Spinal cord (tissue), 10 donors: ENCODE results near the gene COA1. TPM values are rescaled to one million over a fixed set of nuclear protein-coding genes. Genes with fewer than 3 reads are reported as not detected.

Source experiments
- DNase-seq, 6 donors: peaks; one replicate each; pipeline versions ENCODE4 v3.0.0 to v3.0.0-alpha.2; 2013 to 2015; ENCODE audit warnings: low spot score in 6 of 6, low read depth in 4 of 6
- H3K27ac ChIP-seq: one replicate; pipeline ENCODE4 v1.5.1; 2013; ENCODE audit warnings: low read depth, low read length, control low read depth
- H3K27me3 ChIP-seq: one replicate; pipeline ENCODE4 v1.6.1; 2013; ENCODE audit warnings: low read length; ENCODE audit not compliant: control insufficient read depth, insufficient read depth
- H3K36me3 ChIP-seq: one replicate; pipeline ENCODE4 v1.6.1; 2013; ENCODE audit warnings: low read length; ENCODE audit not compliant: control insufficient read depth, insufficient read depth
- H3K4me1 ChIP-seq: one replicate; pipeline ENCODE4 v1.6.1; 2013; ENCODE audit warnings: low read length; ENCODE audit not compliant: control insufficient read depth, insufficient read depth
- H3K4me3 ChIP-seq: one replicate; pipeline ENCODE4 v1.5.1; 2013; ENCODE audit warnings: low read depth, low read length, control low read depth
- H3K9me3 ChIP-seq: one replicate; pipeline ENCODE4 v1.6.1; 2013; ENCODE audit warnings: low read length; ENCODE audit not compliant: control insufficient read depth, insufficient read depth
- WGBS: methylation state at CpG from one replicate; pipeline ENCODE4 v1.1.5; 2013; ENCODE audit warnings: missing lambda C conversion rate; ENCODE audit not compliant: insufficient coverage; 5-methylcytosine and 5-hydroxymethylcytosine counted together
- polyA plus RNA-seq, 2 donors: library from polyadenylated mRNA; unstranded; fragments of 120-200 nt; gene quantifications; one replicate each; pipeline ENCODE4 v1.2.1, GENCODE V29; 2013; ENCODE audit not compliant: insufficient read length in 2 of 2
- total RNA-seq, 2 donors: library from RNA; depleted of rRNA in 1 of 2; stranded (reverse); fragments of 120-200 nt in 1 of 2; fragments of >200 nt in 1 of 2; gene quantifications; one replicate each; pipeline versions ENCODE4 v1.2.3 to v1.2.4, GENCODE V29; 2013 to 2014
- donor health status: healthy.

COA1 gene
- total and polyA plus RNA-seq, 4 donors: 51.2 to 72.8 (median 59.1) TPM

- H3K9me3 ChIP-seq: no peaks in the 10 kb centered on the region
- no peak for DNase-seq
- peaks cover 9% of the 10 kb centered on the region for H3K36me3 ChIP-seq
- no peaks in the 10 kb centered on the region for H3K4me1 ChIP-seq
- no peak overlapping the region for H3K4me3 ChIP-seq
- no peak overlapping the region for H3K27ac ChIP-seq
- no peaks in the 10 kb centered on the region for H3K27me3 ChIP-seq
- WGBS: 87% methylated on average over 6 of the region's 9 CpGs
Measured at GRCh38 chr7:43768201-43768886, 39.0 kb upstream of the COA1 start.

- no peak for DNase-seq
Measured at GRCh38 chr7:43767311-43767710, 38.0 kb upstream of the COA1 start.

GRCh38 chr7:43766564-43766963 is 37.2 kb upstream of the COA1 start:
- 63% methylated on average over 6 of the region's 8 CpGs for WGBS

More at GRCh38 chr7:43767311-43767710, 38.0 kb upstream of the COA1 start:
- Histone ChIP-seq H3K27me3 (no peaks in the 10 kb centered on the region), H3K9me3 (no peaks in the 10 kb centered on the region), H3K36me3 (peaks cover 9% of the 10 kb centered on the region), H3K4me1 (no peaks in the 10 kb centered on the region), H3K4me3 (no peak overlapping the region), H3K27ac (no peak overlapping the region)
- WGBS: 86% methylated on average over 4 of the region's 8 CpGs

GRCh38 chr7:43764807-43765491 is 35.6 kb upstream of the COA1 start:
- WGBS: 94% methylated on average over 4 of the region's 10 CpGs
- H3K4me3 ChIP-seq: no peak overlapping the region
- H3K9me3 ChIP-seq: no peaks in the 10 kb centered on the region
- H3K4me1 ChIP-seq: no peaks in the 10 kb centered on the region
- no peak for DNase-seq
- no peaks in the 10 kb centered on the region for H3K27me3 ChIP-seq
- no peak overlapping the region for H3K27ac ChIP-seq
- no peaks in the 10 kb centered on the region for H3K36me3 ChIP-seq

More at GRCh38 chr7:43766564-43766963, 37.2 kb upstream of the COA1 start:
- no peak for DNase-seq
- H3K36me3 ChIP-seq: peaks cover 2% of the 10 kb centered on the region
- H3K9me3 ChIP-seq: no peaks in the 10 kb centered on the region
- no peak overlapping the region for H3K4me3 ChIP-seq
- H3K27ac ChIP-seq: no peak overlapping the region
- no peaks in the 10 kb centered on the region for H3K4me1 ChIP-seq
- H3K27me3 ChIP-seq: no peaks in the 10 kb centered on the region

- no peaks in the 10 kb centered on the region for H3K27me3 ChIP-seq
- H3K4me3 ChIP-seq: no peak overlapping the region
- WGBS: 77% methylated on average over 4 of the region's 9 CpGs
- no peaks in the 10 kb centered on the region for H3K4me1 ChIP-seq
- no peaks in the 10 kb centered on the region for H3K36me3 ChIP-seq
- H3K9me3 ChIP-seq: no peaks in the 10 kb centered on the region
- H3K27ac ChIP-seq: no peak overlapping the region
- DNase-seq: no peak
Measured at GRCh38 chr7:43764039-43764761, 34.9 kb upstream of the COA1 start.

- H3K4me1 ChIP-seq: peaks cover 2% of the 10 kb centered on the region
- DNase-seq: no peak
- H3K27me3 ChIP-seq: no peaks in the 10 kb centered on the region
- H3K36me3 ChIP-seq: no peaks in the 10 kb centered on the region
- no peak overlapping the region for H3K4me3 ChIP-seq
- WGBS: 47% methylated on average over 3 of the region's 3 CpGs
- H3K27ac ChIP-seq: no peak overlapping the region
- H3K9me3 ChIP-seq: no peaks in the 10 kb centered on the region
Measured at GRCh38 chr7:43763183-43763582, 33.9 kb upstream of the COA1 start.

GRCh38 chr7:43761938-43762692 is 32.8 kb upstream of the COA1 start:
- WGBS: 60% methylated on average over 1 of the region's 5 CpGs
- H3K36me3 ChIP-seq: no peaks in the 10 kb centered on the region
- H3K27ac ChIP-seq: no peak overlapping the region
- no peaks in the 10 kb centered on the region for H3K27me3 ChIP-seq
- no peak overlapping the region for H3K4me3 ChIP-seq
- DNase-seq: no peak
- H3K4me1 ChIP-seq: peaks cover 6% of the 10 kb centered on the region
- no peaks in the 10 kb centered on the region for H3K9me3 ChIP-seq

- H3K27me3 ChIP-seq: no peaks in the 10 kb centered on the region
- no peak overlapping the region for H3K27ac ChIP-seq
- no CpG with 5 or more reads among the region's 1 CpG for WGBS
- H3K4me1 ChIP-seq: peaks cover 6% of the 10 kb centered on the region
- DNase-seq: no peak
- H3K36me3 ChIP-seq: no peaks in the 10 kb centered on the region
- H3K9me3 ChIP-seq: no peaks in the 10 kb centered on the region
- H3K4me3 ChIP-seq: no peak overlapping the region
Measured at GRCh38 chr7:43761382-43761781, 32.1 kb upstream of the COA1 start.

GRCh38 chr7:43760861-43761260 is 31.5 kb upstream of the COA1 start:
- H3K4me3 ChIP-seq: no peak overlapping the region
- H3K27ac ChIP-seq: no peak overlapping the region
- H3K36me3 ChIP-seq: no peaks in the 10 kb centered on the region
- H3K9me3 ChIP-seq: no peaks in the 10 kb centered on the region
- H3K4me1 ChIP-seq: peaks cover 6% of the 10 kb centered on the region
- DNase-seq: no peak
- 100% methylated on average over 1 of the region's 5 CpGs for WGBS
- H3K27me3 ChIP-seq: no peaks in the 10 kb centered on the region
